Measurements from ENCODE around the gene B3GNT2.
"Not testable (repeated sequence)": the region's sequence is repeated elsewhere in the genome, so short reads cannot be mapped to it uniquely, and the experiment has no call there.

The B3GNT2 gene

GRCh38 chr2:62240546-62240945, 44.6 kb downstream of the B3GNT2 start:
- no peak for DNase-seq

- DNase-seq = no peak
Measured at GRCh38 chr2:62243983-62244382, 48.1 kb downstream of the B3GNT2 start.

GRCh38 chr2:62248226-62248625, 52.3 kb downstream of the B3GNT2 start:
- DNase-seq = no peak

DNA sequence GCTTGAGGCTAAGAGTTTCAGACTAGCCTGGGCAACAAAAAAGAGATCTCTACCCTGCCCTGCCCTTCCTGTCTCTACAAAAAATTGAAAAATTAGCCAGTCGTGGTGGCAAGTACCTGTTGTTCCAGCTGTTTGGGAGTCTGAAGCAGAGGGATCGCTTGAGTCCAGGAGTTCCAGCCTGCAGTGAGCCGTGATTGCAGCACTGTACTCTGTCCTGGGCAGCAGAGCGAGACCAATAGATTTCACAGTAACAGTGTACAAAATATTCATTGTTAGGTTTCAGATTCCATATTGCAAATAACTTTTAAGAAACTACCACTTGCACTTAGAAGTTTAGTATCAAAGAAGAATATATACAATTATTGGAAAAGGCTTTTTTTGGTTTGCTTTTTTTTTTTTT, 54.3 kb downstream of the B3GNT2 start:
- no peak for DNase-seq

DNA sequence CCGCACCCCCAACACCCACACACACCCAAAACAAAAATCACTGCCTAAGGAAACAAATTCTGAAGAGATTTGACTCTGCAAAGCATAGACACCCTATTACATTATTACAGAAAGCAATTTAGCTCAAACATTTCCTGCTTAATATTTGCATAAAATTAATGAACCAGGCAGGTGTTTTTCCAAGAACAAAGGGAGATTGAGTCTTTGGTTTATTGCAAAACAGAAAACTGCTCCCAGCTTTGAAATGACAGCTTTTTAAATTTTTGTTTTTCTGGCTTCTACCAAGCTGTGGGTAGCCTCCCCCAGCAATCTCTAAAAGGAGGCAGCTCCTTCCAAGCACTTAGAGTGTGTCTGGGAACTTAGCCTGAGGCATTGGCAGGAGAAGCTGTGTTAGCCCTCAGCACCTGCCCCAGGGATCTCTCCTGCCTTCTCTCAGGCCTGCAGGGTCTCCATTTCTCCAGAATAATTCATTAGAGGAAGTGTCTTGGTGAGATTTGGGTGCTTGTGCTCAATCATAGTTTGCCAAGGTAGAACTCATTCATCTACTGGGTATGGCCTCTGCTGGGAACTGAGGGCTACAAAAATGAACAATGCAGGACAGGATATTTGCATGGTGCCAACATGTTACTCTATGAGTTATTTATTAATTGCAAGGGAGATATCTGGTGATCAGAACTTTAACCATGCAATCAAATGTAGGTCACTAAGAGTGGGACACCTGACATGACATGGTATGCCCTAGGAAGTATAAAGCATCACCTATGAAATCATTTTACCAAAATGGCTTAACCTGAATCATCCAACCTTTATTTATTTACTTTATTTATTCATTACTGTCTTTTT, 58.7 kb downstream of the B3GNT2 start:
- DNase-seq = peak; percentile 37

- DNase-seq = no peak
Measured at GRCh38 chr2:62257466-62257865, 61.6 kb downstream of the B3GNT2 start.

GRCh38 chr2:62263076-62263715, 67.3 kb downstream of the B3GNT2 start:
- DNase-seq = no peak

DNA sequence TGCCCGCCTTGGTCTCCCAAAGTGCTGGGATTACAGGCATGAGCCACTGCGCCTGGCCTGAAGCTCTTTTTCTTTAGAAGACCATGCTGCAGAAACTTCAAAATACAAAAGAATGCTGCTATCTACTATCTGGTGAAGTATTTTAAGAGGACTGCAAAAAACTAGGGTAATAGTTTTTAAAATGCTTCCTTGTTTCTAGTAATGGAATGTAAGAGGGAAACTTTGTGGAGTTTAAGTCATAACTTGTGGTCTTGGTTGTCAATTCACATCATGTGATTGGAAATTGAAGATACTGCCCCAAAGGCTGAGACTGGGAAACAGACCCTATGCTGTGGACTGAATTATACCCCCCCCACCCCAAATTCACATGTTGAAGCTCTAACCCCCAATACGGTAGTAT, 68.3 kb downstream of the B3GNT2 start:
- no peak for DNase-seq

- DNase-seq = no peak
Measured at GRCh38 chr2:62265106-62265505, 69.2 kb downstream of the B3GNT2 start.

DNA sequence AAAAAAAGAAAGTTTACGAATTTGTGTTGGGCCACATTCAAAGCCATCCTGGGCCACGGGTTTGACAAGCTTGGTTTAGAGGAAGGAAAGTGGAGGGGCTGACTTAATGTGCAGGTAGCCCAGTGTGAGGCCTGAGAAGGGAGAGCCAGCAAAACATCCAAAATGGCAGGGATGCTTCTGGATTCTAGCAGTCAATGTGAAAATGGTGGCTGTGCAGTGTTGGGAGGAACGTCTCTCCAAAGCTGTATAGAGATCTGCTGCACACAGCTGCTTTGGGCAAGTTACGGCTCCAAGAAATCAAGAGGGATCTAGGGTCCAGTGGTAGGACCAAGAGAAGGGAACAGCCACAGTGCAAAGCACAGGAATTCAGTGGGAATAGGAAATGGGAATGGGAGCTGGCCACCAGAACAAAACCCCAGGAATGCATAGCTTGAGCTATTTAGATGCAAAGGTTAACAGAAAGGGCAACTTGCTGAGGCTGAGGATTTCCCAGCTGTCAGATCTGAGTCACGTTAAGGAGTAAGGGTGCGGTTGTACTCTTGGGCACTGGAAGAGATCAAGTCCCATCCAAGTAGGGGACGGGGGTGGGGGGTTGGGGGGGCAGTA, 70.6 kb downstream of the B3GNT2 start:
- DNase-seq = no peak

- no peak for DNase-seq
Measured at GRCh38 chr2:62267696-62268095, 71.8 kb downstream of the B3GNT2 start.

GRCh38 chr2:62268681-62269188, 72.8 kb downstream of the B3GNT2 start:
- DNase-seq = not testable (repeated sequence)

DNA sequence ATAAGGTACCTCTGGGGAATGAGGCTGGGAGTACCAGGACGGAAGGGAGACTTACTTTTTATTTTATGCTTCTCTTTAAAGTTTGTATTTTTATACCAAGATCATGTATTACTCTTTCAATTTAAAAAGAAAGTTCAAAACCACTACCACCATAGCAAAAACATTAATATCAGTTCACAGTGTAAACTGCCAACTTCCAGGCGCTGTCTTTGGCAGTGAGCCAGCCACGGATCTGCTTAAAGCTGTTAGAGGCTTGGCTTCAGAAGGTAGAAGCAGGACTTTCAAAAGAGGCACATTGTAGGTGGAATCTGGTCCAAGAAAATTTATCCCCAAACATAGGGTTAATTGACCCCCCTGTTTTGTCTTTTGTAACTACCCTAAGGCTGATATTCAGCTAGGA, 74.8 kb downstream of the B3GNT2 start:
- no peak for DNase-seq

Measured in NCI-H526 treated with DMSO at 0.1 percent for 48 hours (cell line).